ENCODE results near the gene KCNMA1. TPM values are rescaled to one million over a fixed set of nuclear protein-coding genes. Genes with fewer than 3 reads are reported as not detected.

The KCNMA1 gene
- total RNA-seq, 1 experiment from 2014 or later, result 31.3 TPM

DNA sequence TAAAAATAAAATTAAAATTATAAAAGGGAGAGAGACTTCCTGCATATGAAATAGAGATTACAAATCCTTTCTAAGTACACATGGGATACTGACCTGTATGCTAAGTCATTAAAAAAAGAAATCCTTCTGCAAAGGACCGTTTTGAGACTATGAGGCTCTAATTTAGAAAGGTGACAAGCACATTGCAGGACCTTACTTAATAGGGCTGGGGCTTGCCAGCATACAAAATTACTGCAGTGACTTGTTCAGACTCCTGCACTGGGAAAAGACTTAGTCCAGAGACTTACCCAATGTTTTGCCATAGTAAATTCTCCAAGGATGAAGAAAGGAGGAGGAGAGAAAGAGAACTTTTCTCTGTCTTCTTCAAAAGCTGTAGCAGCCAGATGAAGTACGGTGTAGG is 193.6 kb downstream of the KCNMA1 start:
- no peak overlapping the region for H3K9ac ChIP-seq (ENCODE audit: low read length)
- no peak for DNase-seq
- H3K4me1 ChIP-seq (ENCODE audit: low read length), result peaks cover 5% of the 10 kb centered on the region
- H3K79me2 ChIP-seq (ENCODE audit: low read length), result no peaks in the 10 kb centered on the region
- H3K27me3 ChIP-seq (ENCODE audit: low read length), result no peaks in the 10 kb centered on the region
- H4K20me1 ChIP-seq (ENCODE audit: insufficient read depth, low read depth, low read length), result 0 out of 2 replicates have a peak, but pooled peaks cover 9% of the 10 kb centered on the region
- no peak overlapping the region for H3K27ac ChIP-seq (ENCODE audit: low read length)
- H3K9me2 ChIP-seq (replicated peaks; ENCODE audit: insufficient read depth, low read length), result no peaks in the 10 kb centered on the region
- no peak overlapping the region for H2AFZ ChIP-seq (ENCODE audit: low read length)
- no peak overlapping the region for H3K4me3 ChIP-seq (ENCODE audit: low read length)
- H3K36me3 ChIP-seq (ENCODE audit: insufficient read depth, low read length), result no peaks in the 10 kb centered on the region
- no peaks in the 10 kb centered on the region for H3K9me3 ChIP-seq (ENCODE audit: low read length)
- H3K4me2 ChIP-seq (ENCODE audit: low read depth, low read length, poor library complexity, severe bottlenecking), result no peak overlapping the region

GRCh38 chr10:77442699-77443189 is 194.9 kb downstream of the KCNMA1 start:
- no peaks in the 10 kb centered on the region for H3K9me3 ChIP-seq (ENCODE audit: low read length)

GRCh38 chr10:77441353-77442166 is 196.0 kb downstream of the KCNMA1 start:
- Histone ChIP-seq H3K79me2 (ENCODE audit: low read length) (no peaks in the 10 kb centered on the region), H3K9ac (ENCODE audit: low read length) (no peak overlapping the region)

More at GRCh38 chr10:77442699-77443189, 194.9 kb downstream of the KCNMA1 start:
- Histone ChIP-seq H3K4me2 (ENCODE audit: low read depth, low read length, poor library complexity, severe bottlenecking) (no peak overlapping the region), H3K9ac (ENCODE audit: low read length) (no peak overlapping the region), H3K36me3 (ENCODE audit: insufficient read depth, low read length) (no peaks in the 10 kb centered on the region), H3K9me2 (replicated peaks; ENCODE audit: insufficient read depth, low read length) (no peaks in the 10 kb centered on the region), H4K20me1 (ENCODE audit: insufficient read depth, low read depth, low read length) (0 out of 2 replicates have a peak, but pooled peaks cover 6% of the 10 kb centered on the region), H2AFZ (ENCODE audit: low read length) (no peak overlapping the region), H3K4me3 (ENCODE audit: low read length) (no peak overlapping the region), H3K4me1 (ENCODE audit: low read length) (peaks cover 1% of the 10 kb centered on the region), H3K79me2 (ENCODE audit: low read length) (no peaks in the 10 kb centered on the region), H3K27me3 (ENCODE audit: low read length) (no peaks in the 10 kb centered on the region), H3K27ac (ENCODE audit: low read length) (no peak overlapping the region)
- no peak for DNase-seq

GRCh38 chr10:77436257-77436975 is 201.2 kb downstream of the KCNMA1 start:
- Histone ChIP-seq H2AFZ (ENCODE audit: low read length) (no peak overlapping the region), H4K20me1 (ENCODE audit: insufficient read depth, low read depth, low read length) (peaks cover 18% of the 10 kb centered on the region), H3K27me3 (ENCODE audit: low read length) (no peaks in the 10 kb centered on the region), H3K9me2 (replicated peaks; ENCODE audit: insufficient read depth, low read length) (no peaks in the 10 kb centered on the region), H3K27ac (ENCODE audit: low read length) (no peak overlapping the region), H3K9me3 (ENCODE audit: low read length) (no peaks in the 10 kb centered on the region), H3K9ac (ENCODE audit: low read length) (no peak overlapping the region), H3K4me1 (ENCODE audit: low read length) (peaks cover 3% of the 10 kb centered on the region; the same call in 1 of the 2 replicates), H3K79me2 (ENCODE audit: low read length) (no peaks in the 10 kb centered on the region), H3K4me3 (ENCODE audit: low read length) (no peak overlapping the region), H3K4me2 (ENCODE audit: low read depth, low read length, poor library complexity, severe bottlenecking) (no peak overlapping the region), H3K36me3 (ENCODE audit: insufficient read depth, low read length) (no peaks in the 10 kb centered on the region)
- no peak for DNase-seq

More at GRCh38 chr10:77441353-77442166, 196.0 kb downstream of the KCNMA1 start:
- no peaks in the 10 kb centered on the region for H3K36me3 ChIP-seq (ENCODE audit: insufficient read depth, low read length)
- no peaks in the 10 kb centered on the region for H3K9me2 ChIP-seq (replicated peaks; ENCODE audit: insufficient read depth, low read length)
- no peak overlapping the region for H3K27ac ChIP-seq (ENCODE audit: low read length)
- no peak for DNase-seq
- peaks cover under 1% of the 10 kb centered on the region; the same call in 1 of the 2 replicates for H3K4me1 ChIP-seq (ENCODE audit: low read length)
- no peaks in the 10 kb centered on the region for H3K9me3 ChIP-seq (ENCODE audit: low read length)
- no peak overlapping the region for H3K4me3 ChIP-seq (ENCODE audit: low read length)
- H2AFZ ChIP-seq (ENCODE audit: low read length), result no peak overlapping the region
- H3K4me2 ChIP-seq (ENCODE audit: low read depth, low read length, poor library complexity, severe bottlenecking), result no peak overlapping the region
- no peaks in the 10 kb centered on the region for H3K27me3 ChIP-seq (ENCODE audit: low read length)
- 0 out of 2 replicates have a peak, but pooled peaks cover 6% of the 10 kb centered on the region for H4K20me1 ChIP-seq (ENCODE audit: insufficient read depth, low read depth, low read length)

DNA sequence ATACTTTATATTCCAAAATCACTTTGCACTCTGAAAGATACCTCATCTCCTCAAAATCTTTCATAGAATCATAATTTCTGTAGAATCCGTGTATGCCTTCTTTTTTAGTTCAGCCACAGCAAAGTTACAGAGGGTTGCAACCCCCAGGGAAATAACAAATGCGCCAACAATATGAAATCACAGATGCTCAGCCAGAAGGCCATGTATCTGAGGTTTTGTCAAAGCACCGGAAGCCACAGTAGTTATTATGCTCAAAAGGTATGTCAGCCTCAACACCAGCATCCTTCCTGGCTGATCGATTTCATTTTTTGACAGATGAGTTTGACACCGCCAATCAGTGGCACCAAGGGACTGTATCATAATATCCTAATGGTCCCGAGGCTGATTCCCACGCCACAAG is 204.1 kb downstream of the KCNMA1 start:
- H3K4me1 ChIP-seq (ENCODE audit: low read length), result peaks cover 10% of the 10 kb centered on the region

DNA sequence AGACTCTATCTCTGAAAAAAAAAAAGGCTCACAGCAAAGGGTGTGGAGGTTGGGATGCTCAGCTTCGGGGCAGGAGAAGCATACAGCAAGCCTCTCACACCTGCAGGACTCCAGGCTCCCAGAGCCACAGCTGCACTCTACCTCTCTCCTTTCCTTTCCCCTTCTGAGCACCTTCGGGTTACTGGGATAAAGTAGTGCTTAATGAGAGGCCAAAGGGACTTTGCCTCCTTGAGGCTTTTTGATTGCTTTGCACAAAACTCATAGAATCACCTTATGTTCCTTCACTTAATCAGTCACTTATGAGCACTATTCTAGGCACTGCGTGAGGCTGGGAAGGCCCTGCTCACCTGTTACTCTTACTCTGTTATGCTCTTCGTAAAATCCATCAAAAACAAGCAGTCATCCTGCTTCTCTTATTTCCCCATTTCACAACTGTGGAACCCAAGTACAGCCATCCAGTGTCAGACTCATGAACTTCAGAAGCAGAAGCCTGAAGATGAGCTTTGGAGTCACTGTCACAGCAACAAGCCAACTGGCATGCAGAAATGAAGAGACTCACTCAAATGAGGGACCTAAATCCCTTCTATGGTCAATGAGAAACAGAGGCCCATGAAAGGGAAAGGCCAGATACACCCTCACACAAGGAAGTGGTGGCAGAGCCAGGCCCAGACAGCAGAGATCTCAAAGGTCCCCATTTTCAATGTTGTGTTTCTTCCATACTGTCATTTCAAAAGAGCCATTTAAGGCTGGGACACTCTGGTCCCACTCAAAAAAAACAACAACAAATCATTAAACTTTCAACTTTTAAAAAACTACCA is 205.4 kb downstream of the KCNMA1 start:
- Histone ChIP-seq H3K9me3 (ENCODE audit: low read length) (no peaks in the 10 kb centered on the region), H4K20me1 (ENCODE audit: insufficient read depth, low read depth, low read length) (peaks cover 25% of the 10 kb centered on the region), H3K4me1 (ENCODE audit: low read length) (peaks cover 10% of the 10 kb centered on the region), H3K36me3 (ENCODE audit: insufficient read depth, low read length) (no peaks in the 10 kb centered on the region), H3K9ac (ENCODE audit: low read length) (no peak overlapping the region), H3K9me2 (replicated peaks; ENCODE audit: insufficient read depth, low read length) (no peaks in the 10 kb centered on the region), H3K4me2 (ENCODE audit: low read depth, low read length, poor library complexity, severe bottlenecking) (no peak overlapping the region), H3K4me3 (ENCODE audit: low read length) (no peak overlapping the region), H3K27me3 (ENCODE audit: low read length) (no peaks in the 10 kb centered on the region), H2AFZ (ENCODE audit: low read length) (no peak overlapping the region), H3K27ac (ENCODE audit: low read length) (no peak overlapping the region), H3K79me2 (ENCODE audit: low read length) (no peaks in the 10 kb centered on the region)
- no peak for DNase-seq

More for the DNA sequence above, 204.1 kb downstream of the KCNMA1 start:
- Histone ChIP-seq H3K79me2 (ENCODE audit: low read length) (no peaks in the 10 kb centered on the region), H3K4me2 (ENCODE audit: low read depth, low read length, poor library complexity, severe bottlenecking) (no peak overlapping the region), H3K36me3 (ENCODE audit: insufficient read depth, low read length) (no peaks in the 10 kb centered on the region), H3K27ac (ENCODE audit: low read length) (no peak overlapping the region), H3K9me3 (ENCODE audit: low read length) (no peaks in the 10 kb centered on the region), H3K4me3 (ENCODE audit: low read length) (no peak overlapping the region), H2AFZ (ENCODE audit: low read length) (no peak overlapping the region), H3K27me3 (ENCODE audit: low read length) (no peaks in the 10 kb centered on the region), H4K20me1 (ENCODE audit: insufficient read depth, low read depth, low read length) (peaks cover 25% of the 10 kb centered on the region), H3K9me2 (replicated peaks; ENCODE audit: insufficient read depth, low read length) (no peaks in the 10 kb centered on the region), H3K9ac (ENCODE audit: low read length) (no peak overlapping the region)
- DNase-seq, result no peak

- DNase-seq, result no peak
- Histone ChIP-seq H2AFZ (ENCODE audit: low read length) (no peak overlapping the region), H3K4me1 (ENCODE audit: low read length) (peaks cover 7% of the 10 kb centered on the region), H3K79me2 (ENCODE audit: low read length) (no peaks in the 10 kb centered on the region), H3K9me3 (ENCODE audit: low read length) (no peaks in the 10 kb centered on the region), H3K4me3 (ENCODE audit: low read length) (no peak overlapping the region), H3K4me2 (ENCODE audit: low read depth, low read length, poor library complexity, severe bottlenecking) (no peak overlapping the region), H3K9me2 (replicated peaks; ENCODE audit: insufficient read depth, low read length) (no peaks in the 10 kb centered on the region), H3K27me3 (ENCODE audit: low read length) (no peaks in the 10 kb centered on the region), H3K36me3 (ENCODE audit: insufficient read depth, low read length) (no peaks in the 10 kb centered on the region), H3K27ac (ENCODE audit: low read length) (no peak overlapping the region), H3K9ac (ENCODE audit: low read length) (no peak overlapping the region), H4K20me1 (ENCODE audit: insufficient read depth, low read depth, low read length) (peaks cover 31% of the 10 kb centered on the region)
These were observed 206.4 kb downstream of the KCNMA1 start for GRCh38 chr10:77431209-77431611.
